ENCODE data around the gene GLP2R. TPM values are rescaled to one million over a fixed set of nuclear protein-coding genes. Genes with fewer than 3 reads are reported as not detected.
"Not testable (repeated sequence)": the region's sequence is repeated elsewhere in the genome, so short reads cannot be mapped to it uniquely, and the experiment has no call there.

Gene GLP2R
- polyA plus RNA-seq, 1 donor from 2014 or later, result not detected

DNA sequence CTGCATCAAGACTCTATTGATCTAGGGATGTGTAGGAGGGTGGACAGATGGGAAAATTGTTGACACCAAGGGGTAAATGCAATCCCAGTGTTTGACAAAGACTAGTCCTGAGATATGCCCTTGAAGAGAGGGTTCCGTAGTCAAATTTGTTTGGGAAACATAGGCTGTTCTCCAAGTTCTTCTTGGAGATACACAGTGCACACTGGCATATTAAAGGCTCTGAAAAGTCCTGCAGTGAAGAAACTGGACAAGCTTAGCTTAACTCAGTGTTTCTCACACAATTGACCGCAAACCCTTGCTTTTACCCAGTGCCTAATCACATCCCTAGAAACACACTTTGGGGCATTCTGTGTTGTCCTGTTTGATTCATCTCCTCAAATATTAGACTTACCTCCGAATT is 45.2 kb upstream of the GLP2R start:
- no peaks in the 10 kb centered on the region for H3F3A ChIP-seq (ENCODE audit: insufficient read depth, low read length, poor library complexity, severe bottlenecking)
- no peaks in the 10 kb centered on the region for H3K36me3 ChIP-seq (ENCODE audit: insufficient read depth, low read length)
- no peaks in the 10 kb centered on the region for H4K20me1 ChIP-seq (ENCODE audit: insufficient read depth)
- no peak overlapping the region for H3K9ac ChIP-seq (ENCODE audit: low read length)
- TF ChIP-seq EP300 (conservative IDR thresholded peaks at IDR 0.05; ENCODE audit: poor library complexity, severe bottlenecking) (no peak), CTCF (IDR thresholded peaks at IDR 0.05; ENCODE audit: poor library complexity, severe bottlenecking) (no peak), RAD21 (conservative IDR thresholded peaks at IDR 0.05) (no peak), POLR2AphosphoS5 (IDR thresholded peaks at IDR 0.05) (no peak), EZH2 (IDR thresholded peaks at IDR 0.05; ENCODE audit: borderline replicate concordance, insufficient read depth, low read length, poor library complexity, severe bottlenecking) (no peak), TAF1 (IDR thresholded peaks at IDR 0.05; ENCODE audit: low read depth) (no peak), SMC3 (conservative IDR thresholded peaks at IDR 0.05; ENCODE audit: poor library complexity) (no peak), MXI1 (conservative IDR thresholded peaks at IDR 0.05; ENCODE audit: poor library complexity, severe bottlenecking) (no peak)
- TF ChIP-seq, protein P1, sequence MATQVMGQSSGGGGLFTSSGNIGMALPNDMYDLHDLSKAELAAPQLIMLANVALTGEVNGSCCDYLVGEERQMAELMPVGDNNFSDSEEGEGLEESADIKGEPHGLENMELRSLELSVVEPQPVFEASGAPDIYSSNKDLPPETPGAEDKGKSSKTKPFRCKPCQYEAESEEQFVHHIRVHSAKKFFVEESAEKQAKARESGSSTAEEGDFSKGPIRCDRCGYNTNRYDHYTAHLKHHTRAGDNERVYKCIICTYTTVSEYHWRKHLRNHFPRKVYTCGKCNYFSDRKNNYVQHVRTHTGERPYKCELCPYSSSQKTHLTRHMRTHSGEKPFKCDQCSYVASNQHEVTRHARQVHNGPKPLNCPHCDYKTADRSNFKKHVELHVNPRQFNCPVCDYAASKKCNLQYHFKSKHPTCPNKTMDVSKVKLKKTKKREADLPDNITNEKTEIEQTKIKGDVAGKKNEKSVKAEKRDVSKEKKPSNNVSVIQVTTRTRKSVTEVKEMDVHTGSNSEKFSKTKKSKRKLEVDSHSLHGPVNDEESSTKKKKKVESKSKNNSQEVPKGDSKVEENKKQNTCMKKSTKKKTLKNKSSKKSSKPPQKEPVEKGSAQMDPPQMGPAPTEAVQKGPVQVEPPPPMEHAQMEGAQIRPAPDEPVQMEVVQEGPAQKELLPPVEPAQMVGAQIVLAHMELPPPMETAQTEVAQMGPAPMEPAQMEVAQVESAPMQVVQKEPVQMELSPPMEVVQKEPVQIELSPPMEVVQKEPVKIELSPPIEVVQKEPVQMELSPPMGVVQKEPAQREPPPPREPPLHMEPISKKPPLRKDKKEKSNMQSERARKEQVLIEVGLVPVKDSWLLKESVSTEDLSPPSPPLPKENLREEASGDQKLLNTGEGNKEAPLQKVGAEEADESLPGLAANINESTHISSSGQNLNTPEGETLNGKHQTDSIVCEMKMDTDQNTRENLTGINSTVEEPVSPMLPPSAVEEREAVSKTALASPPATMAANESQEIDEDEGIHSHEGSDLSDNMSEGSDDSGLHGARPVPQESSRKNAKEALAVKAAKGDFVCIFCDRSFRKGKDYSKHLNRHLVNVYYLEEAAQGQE (IDR thresholded peaks at IDR 0.05; ENCODE audit: borderline replicate concordance), result no peak
- H3K27ac ChIP-seq (ENCODE audit: low read length), result no peak overlapping the region
- no peak overlapping the region for H2AFZ ChIP-seq (ENCODE audit: low read depth, low read length)
- no peaks in the 10 kb centered on the region for H3K9me3 ChIP-seq (ENCODE audit: low read length)
- H3K9me2 ChIP-seq (ENCODE audit: insufficient read depth, low read length), result no peaks in the 10 kb centered on the region
- H3K4me2 ChIP-seq (ENCODE audit: low read length), result no peak overlapping the region
- H3K4me3 ChIP-seq (ENCODE audit: low read length), result no peak overlapping the region
- no peaks in the 10 kb centered on the region for H3K27me3 ChIP-seq (ENCODE audit: insufficient read depth, low read depth, low read length)
- no peaks in the 10 kb centered on the region for H3K79me2 ChIP-seq (replicated peaks; ENCODE audit: insufficient read depth, low read length)

DNA sequence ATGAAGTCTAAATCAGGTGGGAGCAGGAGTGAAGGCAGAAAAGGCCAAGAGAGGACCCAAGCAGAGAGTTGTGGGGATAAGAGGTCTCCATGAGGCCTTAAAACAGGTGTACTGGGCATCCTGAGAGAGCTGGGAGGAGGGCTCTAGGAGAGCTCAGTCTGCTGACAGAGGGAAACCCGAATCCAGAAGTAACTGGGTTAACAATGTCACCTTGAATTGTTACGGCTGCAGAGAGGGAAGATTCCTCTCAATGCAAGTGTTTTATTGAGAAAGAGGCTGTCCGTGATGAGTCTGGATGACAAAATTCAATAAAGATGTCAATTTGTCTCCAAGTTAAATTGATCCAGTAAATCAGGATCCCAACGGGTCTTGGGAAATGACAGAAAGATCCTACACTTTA is 42.7 kb upstream of the GLP2R start:
- no peak for TF ChIP-seq EZH2 (IDR thresholded peaks at IDR 0.05; ENCODE audit: borderline replicate concordance, insufficient read depth, low read length, poor library complexity, severe bottlenecking)
- no peak for TF ChIP-seq MXI1 (conservative IDR thresholded peaks at IDR 0.05; ENCODE audit: poor library complexity, severe bottlenecking)
- no peak for TF ChIP-seq SMC3 (conservative IDR thresholded peaks at IDR 0.05; ENCODE audit: poor library complexity)
- TF ChIP-seq, protein P1 (IDR thresholded peaks at IDR 0.05; ENCODE audit: borderline replicate concordance), result no peak
- TF ChIP-seq RAD21 (conservative IDR thresholded peaks at IDR 0.05), result no peak
- no peak for TF ChIP-seq EP300 (conservative IDR thresholded peaks at IDR 0.05; ENCODE audit: poor library complexity, severe bottlenecking)
- TF ChIP-seq POLR2AphosphoS5 (IDR thresholded peaks at IDR 0.05), result no peak
- TF ChIP-seq TAF1 (IDR thresholded peaks at IDR 0.05; ENCODE audit: low read depth), result no peak
- no peak for TF ChIP-seq CTCF (IDR thresholded peaks at IDR 0.05; ENCODE audit: poor library complexity, severe bottlenecking)
- Histone ChIP-seq H3K36me3 (ENCODE audit: insufficient read depth, low read length) (no peaks in the 10 kb centered on the region), H3F3A (ENCODE audit: insufficient read depth, low read length, poor library complexity, severe bottlenecking) (no peaks in the 10 kb centered on the region), H3K9me2 (ENCODE audit: insufficient read depth, low read length) (no peaks in the 10 kb centered on the region), H3K27ac (ENCODE audit: low read length) (no peak overlapping the region), H3K9ac (ENCODE audit: low read length) (no peak overlapping the region), H4K20me1 (ENCODE audit: insufficient read depth) (no peaks in the 10 kb centered on the region), H3K27me3 (ENCODE audit: insufficient read depth, low read depth, low read length) (no peaks in the 10 kb centered on the region), H3K9me3 (ENCODE audit: low read length) (no peaks in the 10 kb centered on the region), H3K79me2 (replicated peaks; ENCODE audit: insufficient read depth, low read length) (no peaks in the 10 kb centered on the region), H3K4me3 (ENCODE audit: low read length) (no peak overlapping the region), H2AFZ (ENCODE audit: low read depth, low read length) (no peak overlapping the region), H3K4me2 (ENCODE audit: low read length) (no peak overlapping the region)

GRCh38 chr17:9783465-9783864 is 42.3 kb upstream of the GLP2R start:
- H3K9me3 ChIP-seq (ENCODE audit: low read length); H3K9me2 ChIP-seq (ENCODE audit: insufficient read depth, low read length); H3K36me3 ChIP-seq (ENCODE audit: insufficient read depth, low read length); H4K20me1 ChIP-seq (ENCODE audit: insufficient read depth); H3K4me3 ChIP-seq (ENCODE audit: low read length); H3K4me2 ChIP-seq (ENCODE audit: low read length); H3K9ac ChIP-seq (ENCODE audit: low read length); H3F3A ChIP-seq (ENCODE audit: insufficient read depth, low read length, poor library complexity, severe bottlenecking); H3K27me3 ChIP-seq (ENCODE audit: insufficient read depth, low read depth, low read length); H3K27ac ChIP-seq (ENCODE audit: low read length); H2AFZ ChIP-seq (ENCODE audit: low read depth, low read length); H3K79me2 ChIP-seq (replicated peaks; ENCODE audit: insufficient read depth, low read length): not testable (repeated sequence)
